ENCODE results near the gene RANGRF. TPM values are rescaled to one million over a fixed set of nuclear protein-coding genes. Genes with fewer than 3 reads are reported as not detected.

RANGRF gene
- total RNA-seq, 1 donor from 2014 or later, result 25.6 TPM

DNA sequence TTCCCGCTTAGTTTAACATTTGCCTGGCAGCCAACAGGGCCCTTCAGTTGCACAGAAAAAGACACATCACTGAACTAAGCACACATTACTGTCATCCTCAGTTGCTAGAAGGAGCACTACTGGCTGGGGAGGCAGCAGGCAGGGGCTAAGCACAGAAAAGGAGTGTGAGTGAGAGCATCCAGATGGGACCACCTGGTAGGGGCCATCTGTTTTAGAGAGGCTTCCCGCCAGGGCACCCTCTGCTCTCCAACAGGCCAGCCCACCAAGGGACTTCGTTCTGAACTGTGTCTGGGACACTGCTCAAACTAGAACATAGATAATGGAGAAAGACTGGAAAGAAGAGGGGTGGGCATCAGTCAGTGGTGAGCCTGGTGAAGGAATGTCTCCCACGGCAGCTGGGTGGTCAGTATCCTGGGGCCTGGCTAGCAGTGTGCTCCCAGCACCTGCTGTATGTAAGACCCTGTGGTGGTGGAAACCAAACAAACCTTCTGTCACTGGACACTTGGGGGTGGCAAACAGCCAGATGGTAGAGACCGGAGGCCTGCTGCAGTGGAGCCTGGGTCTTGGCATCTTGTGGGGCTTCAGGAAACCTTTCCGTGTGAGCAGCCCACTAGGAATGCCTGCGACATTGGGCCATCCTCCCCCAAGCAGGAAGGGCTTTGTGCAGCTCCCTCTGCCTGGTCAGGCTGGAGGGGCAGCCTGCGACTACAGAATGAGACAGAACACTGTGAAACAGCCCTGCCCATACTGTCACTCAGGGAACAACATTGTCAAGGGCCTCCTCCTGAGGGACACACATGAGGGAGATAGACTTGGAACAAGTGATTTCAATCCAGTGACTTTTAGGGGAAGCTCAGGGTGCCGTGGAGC lies 12.8 kb upstream of the RANGRF start:
- Histone ChIP-seq H3K36me3 (no peaks in the 10 kb centered on the region), H3K27me3 (ENCODE audit: low read depth) (no peaks in the 10 kb centered on the region), H3K9me3 (replicated peaks) (no peaks in the 10 kb centered on the region), H3K4me1 (no peaks in the 10 kb centered on the region), H3K27ac (replicated peaks) (no peak overlapping the region), H3K4me3 (no peak overlapping the region)
- intact Hi-C loops (cut with micrococcal nuclease), result no loop called here
- no peak for TF ChIP-seq CTCF (IDR thresholded peaks at IDR 0.05; ENCODE audit: borderline replicate concordance)
- DNase-seq, result no peak

DNA sequence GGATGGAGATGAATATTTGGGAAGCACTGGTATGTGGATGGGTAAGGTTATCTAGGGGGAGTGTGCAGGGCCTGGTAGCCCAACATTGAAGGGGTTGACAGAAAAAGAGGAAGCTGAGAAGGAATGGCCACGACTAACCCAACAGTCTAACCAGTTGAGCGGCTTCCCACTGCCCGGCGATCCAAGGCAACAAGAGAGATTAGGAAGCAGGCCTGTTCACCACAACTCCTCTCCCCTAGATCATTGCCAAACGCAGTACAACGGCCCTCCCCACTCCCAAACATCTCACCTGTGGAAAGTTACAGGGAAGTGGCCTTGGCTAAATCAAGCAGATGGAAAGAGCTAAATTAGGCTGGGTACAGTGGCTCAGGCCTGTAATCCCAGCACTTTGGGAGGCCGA lies 11.2 kb upstream of the RANGRF start:
- no peak overlapping the region for H3K4me3 ChIP-seq
- intact Hi-C loops (cut with micrococcal nuclease), result no loop called here
- TF ChIP-seq CTCF (IDR thresholded peaks at IDR 0.05; ENCODE audit: borderline replicate concordance), result no peak
- H3K4me1 ChIP-seq, result no peaks in the 10 kb centered on the region
- H3K36me3 ChIP-seq, result no peaks in the 10 kb centered on the region
- no peak for DNase-seq
- H3K27ac ChIP-seq (replicated peaks), result no peak overlapping the region
- H3K9me3 ChIP-seq (replicated peaks), result no peaks in the 10 kb centered on the region
- H3K27me3 ChIP-seq (ENCODE audit: low read depth), result no peaks in the 10 kb centered on the region

DNA sequence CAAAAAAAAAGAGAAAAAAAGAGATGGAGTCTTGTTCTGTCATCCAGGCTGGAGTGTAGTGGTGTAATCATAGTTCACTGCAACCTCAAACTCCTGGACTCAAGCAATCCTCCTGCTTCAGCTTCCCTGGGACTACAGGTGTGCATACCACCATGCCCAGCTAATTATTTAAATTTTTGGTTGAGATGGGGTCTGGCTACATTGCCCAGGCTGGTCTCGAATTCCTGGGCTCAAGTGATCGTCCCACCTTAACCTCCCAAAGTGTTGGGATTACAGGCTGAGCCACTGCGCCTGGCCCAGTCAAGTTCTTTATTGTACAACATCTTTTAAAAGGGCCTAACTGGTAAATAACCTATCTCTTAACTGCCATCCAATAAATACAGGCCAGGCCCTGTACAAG lies 6.1 kb upstream of the RANGRF start:
- intact Hi-C loops (cut with micrococcal nuclease), result no loop called here
- Histone ChIP-seq H3K4me3 (no peak overlapping the region), H3K36me3 (no peaks in the 10 kb centered on the region), H3K27me3 (ENCODE audit: low read depth) (no peaks in the 10 kb centered on the region), H3K4me1 (no peaks in the 10 kb centered on the region), H3K27ac (replicated peaks) (no peak overlapping the region), H3K9me3 (replicated peaks) (no peaks in the 10 kb centered on the region)
- no peak for TF ChIP-seq CTCF (IDR thresholded peaks at IDR 0.05; ENCODE audit: borderline replicate concordance)
- DNase-seq, result no peak

GRCh38 chr17:8283356-8283755 lies 5.1 kb upstream of the RANGRF start:
- no peak for DNase-seq
- Histone ChIP-seq H3K27me3 (ENCODE audit: low read depth) (no peaks in the 10 kb centered on the region), H3K27ac (replicated peaks) (no peak overlapping the region), H3K9me3 (replicated peaks) (no peaks in the 10 kb centered on the region), H3K4me1 (peaks cover 7% of the 10 kb centered on the region), H3K36me3 (no peaks in the 10 kb centered on the region), H3K4me3 (no peak overlapping the region)
- no peak for TF ChIP-seq CTCF (IDR thresholded peaks at IDR 0.05; ENCODE audit: borderline replicate concordance)
- intact Hi-C loops (cut with micrococcal nuclease), result no loop called here

- H3K4me3 ChIP-seq, result no peak overlapping the region
- H3K4me1 ChIP-seq, result peaks cover 15% of the 10 kb centered on the region
- H3K27ac ChIP-seq (replicated peaks), result no peak overlapping the region
- no peak for TF ChIP-seq CTCF (IDR thresholded peaks at IDR 0.05; ENCODE audit: borderline replicate concordance)
- no peaks in the 10 kb centered on the region for H3K27me3 ChIP-seq (ENCODE audit: low read depth)
- intact Hi-C loops (cut with micrococcal nuclease), result no loop called here
- no peak for DNase-seq
- H3K36me3 ChIP-seq, result no peaks in the 10 kb centered on the region
- no peaks in the 10 kb centered on the region for H3K9me3 ChIP-seq (replicated peaks)
Observed at GRCh38 chr17:8284126-8284525, 4.3 kb upstream of the RANGRF start.
